ENCODE measurements around the gene HACD1.

HACD1 gene

GRCh38 chr10:17606547-17607040 lies 10.6 kb downstream of the HACD1 start:
- no peaks in the 10 kb centered on the region for H3K36me3 ChIP-seq (ENCODE audit: control insufficient read depth, low read length)
- no peak overlapping the region for H3K4me2 ChIP-seq (ENCODE audit: low read length)
- H3K79me2 ChIP-seq (ENCODE audit: control insufficient read depth, low read length): no peaks in the 10 kb centered on the region
- no peaks in the 10 kb centered on the region for H3K9me2 ChIP-seq (replicated peaks; ENCODE audit: control insufficient read depth, low read length)
- no peaks in the 10 kb centered on the region for H3F3A ChIP-seq (ENCODE audit: control insufficient read depth, insufficient read depth)
- H3K4me1 ChIP-seq (ENCODE audit: control insufficient read depth, low read length): peaks cover 3% of the 10 kb centered on the region; the same call in 1 of the 2 replicates
- no peaks in the 10 kb centered on the region for H3K9me3 ChIP-seq (ENCODE audit: control insufficient read depth, insufficient read depth, low read length)
- no peak overlapping the region for H3K27ac ChIP-seq (ENCODE audit: low read depth, low read length)
- H3K4me3 ChIP-seq (ENCODE audit: low read length): no peak overlapping the region
- no peaks in the 10 kb centered on the region for H3K27me3 ChIP-seq (ENCODE audit: control insufficient read depth, low read length)
- no peak for TF ChIP-seq EZH2phosphoT487 (IDR thresholded peaks at IDR 0.05; ENCODE audit: borderline replicate concordance, low read length)
- TF ChIP-seq, protein P1, sequence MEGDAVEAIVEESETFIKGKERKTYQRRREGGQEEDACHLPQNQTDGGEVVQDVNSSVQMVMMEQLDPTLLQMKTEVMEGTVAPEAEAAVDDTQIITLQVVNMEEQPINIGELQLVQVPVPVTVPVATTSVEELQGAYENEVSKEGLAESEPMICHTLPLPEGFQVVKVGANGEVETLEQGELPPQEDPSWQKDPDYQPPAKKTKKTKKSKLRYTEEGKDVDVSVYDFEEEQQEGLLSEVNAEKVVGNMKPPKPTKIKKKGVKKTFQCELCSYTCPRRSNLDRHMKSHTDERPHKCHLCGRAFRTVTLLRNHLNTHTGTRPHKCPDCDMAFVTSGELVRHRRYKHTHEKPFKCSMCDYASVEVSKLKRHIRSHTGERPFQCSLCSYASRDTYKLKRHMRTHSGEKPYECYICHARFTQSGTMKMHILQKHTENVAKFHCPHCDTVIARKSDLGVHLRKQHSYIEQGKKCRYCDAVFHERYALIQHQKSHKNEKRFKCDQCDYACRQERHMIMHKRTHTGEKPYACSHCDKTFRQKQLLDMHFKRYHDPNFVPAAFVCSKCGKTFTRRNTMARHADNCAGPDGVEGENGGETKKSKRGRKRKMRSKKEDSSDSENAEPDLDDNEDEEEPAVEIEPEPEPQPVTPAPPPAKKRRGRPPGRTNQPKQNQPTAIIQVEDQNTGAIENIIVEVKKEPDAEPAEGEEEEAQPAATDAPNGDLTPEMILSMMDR (IDR thresholded peaks at IDR 0.05; ENCODE audit: low read depth, low read length, poor library complexity, severe bottlenecking): no peak
- no peaks in the 10 kb centered on the region for H4K20me1 ChIP-seq (ENCODE audit: control insufficient read depth, insufficient read depth, low read depth, low read length)

DNA sequence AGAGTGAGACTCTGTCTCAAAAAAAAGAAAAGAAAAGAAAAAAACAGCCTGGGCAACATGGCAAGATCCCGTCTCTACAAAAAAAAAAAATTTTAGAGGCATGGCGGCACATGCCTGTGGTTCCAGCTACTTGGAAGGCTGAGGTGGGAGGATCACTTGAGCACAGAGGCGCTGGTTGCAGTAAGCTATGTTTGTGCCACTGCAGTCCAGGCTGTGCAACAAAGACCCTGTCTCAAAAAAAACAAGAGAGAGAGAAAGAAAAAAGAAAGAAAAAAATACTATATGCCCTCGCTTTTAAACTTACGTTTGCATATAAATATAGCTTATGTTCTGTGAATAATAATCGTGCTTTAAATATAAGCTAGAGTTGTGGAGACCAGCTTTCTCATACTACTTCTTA lies 11.2 kb downstream of the HACD1 start:
- H4K20me1 ChIP-seq (ENCODE audit: control insufficient read depth, insufficient read depth, low read depth, low read length): no peaks in the 10 kb centered on the region
- no peaks in the 10 kb centered on the region for H3K9me3 ChIP-seq (ENCODE audit: control insufficient read depth, insufficient read depth, low read length)
- no peaks in the 10 kb centered on the region for H3K9me2 ChIP-seq (replicated peaks; ENCODE audit: control insufficient read depth, low read length)
- peaks cover 3% of the 10 kb centered on the region; the same call in 1 of the 2 replicates for H3K4me1 ChIP-seq (ENCODE audit: control insufficient read depth, low read length)
- no peaks in the 10 kb centered on the region for H3F3A ChIP-seq (ENCODE audit: control insufficient read depth, insufficient read depth)
- H3K36me3 ChIP-seq (ENCODE audit: control insufficient read depth, low read length): no peaks in the 10 kb centered on the region
- no peak overlapping the region for H3K27ac ChIP-seq (ENCODE audit: low read depth, low read length)
- no peak overlapping the region for H3K4me2 ChIP-seq (ENCODE audit: low read length)
- no peak overlapping the region for H3K4me3 ChIP-seq (ENCODE audit: low read length)
- H3K79me2 ChIP-seq (ENCODE audit: control insufficient read depth, low read length): no peaks in the 10 kb centered on the region
- TF ChIP-seq EZH2phosphoT487 (IDR thresholded peaks at IDR 0.05; ENCODE audit: borderline replicate concordance, low read length): no peak
- TF ChIP-seq, protein P1 (IDR thresholded peaks at IDR 0.05; ENCODE audit: low read depth, low read length, poor library complexity, severe bottlenecking): no peak
- no peaks in the 10 kb centered on the region for H3K27me3 ChIP-seq (ENCODE audit: control insufficient read depth, low read length)

DNA sequence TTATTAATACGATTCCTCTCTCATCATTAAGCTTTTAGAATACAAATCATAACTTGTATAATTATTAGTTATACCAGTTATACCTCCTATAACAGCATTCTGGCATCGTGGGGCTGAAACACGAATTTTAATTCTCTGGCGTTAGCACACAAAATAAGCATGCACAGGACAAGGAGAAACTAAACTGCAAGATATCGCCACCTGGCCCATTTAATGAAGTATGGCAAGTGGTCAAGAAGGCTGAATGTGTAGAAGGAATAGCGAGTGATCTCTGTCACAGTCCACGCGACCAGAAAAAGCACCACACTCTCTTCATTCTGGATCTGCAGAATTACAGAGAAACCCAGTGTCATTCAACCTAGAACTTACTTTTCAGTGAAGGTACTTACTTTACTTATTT lies 18.1 kb downstream of the HACD1 start:
- H3K27me3 ChIP-seq (ENCODE audit: control insufficient read depth, low read length): no peaks in the 10 kb centered on the region
- no peak overlapping the region for H3K4me2 ChIP-seq (ENCODE audit: low read length)
- TF ChIP-seq EZH2phosphoT487 (IDR thresholded peaks at IDR 0.05; ENCODE audit: borderline replicate concordance, low read length): no peak
- TF ChIP-seq, protein P1 (IDR thresholded peaks at IDR 0.05; ENCODE audit: low read depth, low read length, poor library complexity, severe bottlenecking): no peak
- no peaks in the 10 kb centered on the region for H3K79me2 ChIP-seq (ENCODE audit: control insufficient read depth, low read length)
- no peaks in the 10 kb centered on the region for H3K4me1 ChIP-seq (ENCODE audit: control insufficient read depth, low read length)
- H4K20me1 ChIP-seq (ENCODE audit: control insufficient read depth, insufficient read depth, low read depth, low read length): no peaks in the 10 kb centered on the region
- H3F3A ChIP-seq (ENCODE audit: control insufficient read depth, insufficient read depth): no peaks in the 10 kb centered on the region
- H3K36me3 ChIP-seq (ENCODE audit: control insufficient read depth, low read length): no peaks in the 10 kb centered on the region
- H3K9me3 ChIP-seq (ENCODE audit: control insufficient read depth, insufficient read depth, low read length): no peaks in the 10 kb centered on the region
- H3K27ac ChIP-seq (ENCODE audit: low read depth, low read length): no peak overlapping the region
- no peaks in the 10 kb centered on the region for H3K9me2 ChIP-seq (replicated peaks; ENCODE audit: control insufficient read depth, low read length)
- H3K4me3 ChIP-seq (ENCODE audit: low read length): no peak overlapping the region

Data from DOHH2 (cell line).